Right lung (tissue), 5 donors: ENCODE data around the gene TMEM184B. TPM values are rescaled to one million over a fixed set of nuclear protein-coding genes. Genes with fewer than 3 reads are reported as not detected.
"Not testable (repeated sequence)": the region's sequence is repeated elsewhere in the genome, so short reads cannot be mapped to it uniquely, and the experiment has no call there.

Experiments
- DNase-seq, 2 donors: peaks; one replicate each; pipeline ENCODE4 v3.0.0-alpha.2; 2013
- polyA plus RNA-seq, 5 donors: library from polyadenylated mRNA; unstranded; fragments of 120-200 nt; gene quantifications; one replicate each; pipeline versions ENCODE4 v1.2.1 to v1.2.3, GENCODE V29; 2013; ENCODE audit warnings: inconsistent platforms in 1 of 5, low replicate concordance in 1 of 5; ENCODE audit not compliant: insufficient read length in 5 of 5, insufficient read depth in 1 of 5

The TMEM184B gene
- polyA plus RNA-seq, 5 donors, result 32.6 to 47.1 (median 38.9) TPM

- no peak for DNase-seq
Observed at GRCh38 chr22:38250643-38251340, 22.0 kb downstream of the TMEM184B start.

GRCh38 chr22:38249803-38250642, 22.8 kb downstream of the TMEM184B start:
- no peak for DNase-seq

GRCh38 chr22:38249301-38249700, 23.5 kb downstream of the TMEM184B start:
- no peak for DNase-seq

- no peak for DNase-seq
Observed at GRCh38 chr22:38248280-38248679, 24.5 kb downstream of the TMEM184B start.

GRCh38 chr22:38247713-38248112, 25.1 kb downstream of the TMEM184B start:
- DNase-seq, result no peak

- no peak for DNase-seq
Observed at GRCh38 chr22:38246692-38247091, 26.1 kb downstream of the TMEM184B start.

GRCh38 chr22:38246046-38246658, 26.7 kb downstream of the TMEM184B start:
- DNase-seq, result no peak

- DNase-seq, result no peak
Observed at GRCh38 chr22:38244106-38244505, 28.7 kb downstream of the TMEM184B start.

GRCh38 chr22:38243007-38243765, 29.6 kb downstream of the TMEM184B start:
- peak; percentile 82 to 86 for DNase-seq

- DNase-seq, result no peak
Observed at GRCh38 chr22:38240734-38241252, 32.0 kb downstream of the TMEM184B start.

GRCh38 chr22:38239101-38239761, 33.6 kb downstream of the TMEM184B start:
- DNase-seq, result peak; percentile 71 to 77

- peak; percentile 79 to 82 for DNase-seq
Observed at GRCh38 chr22:38238519-38239071, 34.2 kb downstream of the TMEM184B start.

- peak; percentile 64 to 70 for DNase-seq
Observed at GRCh38 chr22:38236786-38237185, 36.0 kb downstream of the TMEM184B start.

GRCh38 chr22:38235240-38235850, 37.5 kb downstream of the TMEM184B start:
- no peak for DNase-seq

- not testable (repeated sequence) for DNase-seq
Observed at GRCh38 chr22:38233856-38234255, 39.0 kb downstream of the TMEM184B start.

GRCh38 chr22:38233427-38233826, 39.4 kb downstream of the TMEM184B start:
- DNase-seq, result no peak

- DNase-seq, result no peak
Observed at GRCh38 chr22:38232196-38232595, 40.6 kb downstream of the TMEM184B start.

GRCh38 chr22:38230916-38231315, 41.9 kb downstream of the TMEM184B start:
- no peak for DNase-seq

GRCh38 chr22:38230108-38230825, 42.5 kb downstream of the TMEM184B start:
- DNase-seq, result no peak
